Cerebellar cortex (tissue), 1 donor: ENCODE results near the gene RCBTB2.

Experiments
- DNase-seq: peaks from one replicate; pipeline ENCODE4 v3.0.0-alpha.2; 2015; ENCODE audit warnings: low spot score

RCBTB2 gene

GRCh38 chr13:48531416-48532255, 1.2 kb downstream of the RCBTB2 start:
- DNase-seq, result peak; percentile 65

GRCh38 chr13:48530833-48531232, 2.0 kb downstream of the RCBTB2 start:
- DNase-seq, result no peak

- DNase-seq, result no peak
These were observed 4.2 kb downstream of the RCBTB2 start for GRCh38 chr13:48528720-48529119.

- no peak for DNase-seq
These were observed 4.9 kb downstream of the RCBTB2 start for GRCh38 chr13:48527955-48528354.

- no peak for DNase-seq
These were observed 6.6 kb downstream of the RCBTB2 start for GRCh38 chr13:48526286-48526685.

GRCh38 chr13:48518083-48518482, 14.8 kb downstream of the RCBTB2 start:
- no peak for DNase-seq

GRCh38 chr13:48515732-48516131, 17.1 kb downstream of the RCBTB2 start:
- DNase-seq, result no peak

- DNase-seq, result no peak
These were observed 18.1 kb downstream of the RCBTB2 start for GRCh38 chr13:48514793-48515192.

GRCh38 chr13:48511621-48512230, 21.2 kb downstream of the RCBTB2 start:
- peak; percentile 61 for DNase-seq

GRCh38 chr13:48510698-48511097, 22.2 kb downstream of the RCBTB2 start:
- no peak for DNase-seq

GRCh38 chr13:48508011-48508410, 24.9 kb downstream of the RCBTB2 start:
- DNase-seq, result no peak

- no peak for DNase-seq
These were observed 25.9 kb downstream of the RCBTB2 start for GRCh38 chr13:48507021-48507420.

GRCh38 chr13:48506092-48506701, 26.7 kb downstream of the RCBTB2 start:
- DNase-seq, result peak; percentile 88

GRCh38 chr13:48505597-48506091, 27.2 kb downstream of the RCBTB2 start:
- no peak for DNase-seq

GRCh38 chr13:48505012-48505411, 27.9 kb downstream of the RCBTB2 start:
- DNase-seq, result no peak

- no peak for DNase-seq
These were observed 28.3 kb downstream of the RCBTB2 start for GRCh38 chr13:48504606-48505005.

GRCh38 chr13:48502601-48503319, 30.1 kb downstream of the RCBTB2 start:
- no peak for DNase-seq

- DNase-seq, result no peak
These were observed 31.2 kb downstream of the RCBTB2 start for GRCh38 chr13:48501705-48502104.

GRCh38 chr13:48500652-48501197, 32.2 kb downstream of the RCBTB2 start:
- DNase-seq, result no peak

GRCh38 chr13:48497669-48498068, 35.2 kb downstream of the RCBTB2 start:
- no peak for DNase-seq

- DNase-seq, result no peak
These were observed 36.4 kb downstream of the RCBTB2 start for GRCh38 chr13:48496271-48497161.
